SU-DHL-6 (cell line): ENCODE data around the gene EIF2B2.

Source experiments
- H2AFZ ChIP-seq: fragments of 200-600 bp; sonication (generic); 2 replicates; pipeline ENCODE4 v1.6.1; 2014; ENCODE audit warnings: low read depth, mild to moderate bottlenecking, moderate library complexity, mixed read lengths, antibody characterized with exemption, low read length; ENCODE audit not compliant: severe bottlenecking
- H3F3A ChIP-seq: fragments of 200-600 bp; shearing (Covaris generic); 2 replicates; pipeline ENCODE4 v1.6.0; 2016; ENCODE audit warnings: antibody characterized with exemption, mild to moderate bottlenecking; ENCODE audit not compliant: insufficient read depth
- H3K27ac ChIP-seq: fragments of 200-600 bp; sonication (generic); 2 replicates; pipeline ENCODE4 v1.5.1; 2016; ENCODE audit warnings: low read depth, mild to moderate bottlenecking, low read length, moderate library complexity, mixed read lengths
- H3K27me3 ChIP-seq: fragments of 200-600 bp; sonication (generic), shearing (Covaris generic); 2 replicates; pipeline ENCODE4 v1.6.0; 2014; ENCODE audit warnings: mild to moderate bottlenecking, low read length
- H3K36me3 ChIP-seq: fragments of 200-600 bp; sonication (generic); 2 replicates; pipeline ENCODE4 v1.6.1; 2014; ENCODE audit warnings: mild to moderate bottlenecking, low read length, mixed read lengths
- H3K4me2 ChIP-seq: fragments of 300-600, 200-600 bp; shearing (Covaris generic), sonication (generic); 2 replicates; pipeline ENCODE4 v1.6.0; 2014; ENCODE audit warnings: low read length, low read depth, mild to moderate bottlenecking; ENCODE audit not compliant: poor library complexity, severe bottlenecking
- H3K4me3 ChIP-seq: fragments of 200-600 bp; sonication (generic); 2 replicates; pipeline ENCODE4 v1.5.1; 2014; ENCODE audit warnings: antibody characterized with exemption, low read length, mild to moderate bottlenecking, mixed read lengths; ENCODE audit not compliant: insufficient read depth, poor library complexity, severe bottlenecking
- H3K79me2 ChIP-seq: fragments of 200-600 bp; sonication (generic); 2 replicates; pipeline ENCODE4 v1.6.1; 2014; ENCODE audit warnings: mild to moderate bottlenecking, low read length, moderate library complexity; ENCODE audit not compliant: insufficient read depth
- H3K9ac ChIP-seq: fragments of 200-600 bp; sonication (generic); 2 replicates; pipeline ENCODE4 v1.7.0; 2014; ENCODE audit warnings: mild to moderate bottlenecking, low read length
- H3K9me2 ChIP-seq: fragments of 200-600 bp; sonication (generic); replicated peaks from 2 replicates; pipeline ENCODE4 v1.6.1; 2014; ENCODE audit warnings: low read length; ENCODE audit not compliant: insufficient read depth
- H3K9me3 ChIP-seq: fragments of 200-600 bp; sonication (generic); 2 replicates; pipeline ENCODE4 v1.6.1; 2014; ENCODE audit warnings: low read length, mixed read lengths; ENCODE audit not compliant: insufficient read depth
- H4K20me1 ChIP-seq: fragments of 200-600 bp; sonication (generic); 2 replicates; pipeline ENCODE4 v1.6.1; 2014; ENCODE audit warnings: low read depth, mild to moderate bottlenecking, antibody characterized with exemption, low read length, moderate library complexity, mixed read lengths
- EZH2phosphoT487 ChIP-seq: fragments of 200-600 bp; sonication (generic), shearing (Covaris generic); conservative IDR thresholded peaks from 2 replicates; pipeline ENCODE4 v1.6.1; 2018; ENCODE audit warnings: mild to moderate bottlenecking, antibody characterized with exemption, low read length, moderate library complexity, mixed read lengths
- TF ChIP-seq, protein P1 (sequence below): fragments of 200-600 bp; sonication (generic); IDR thresholded peaks from one replicate; pipeline ENCODE4 v1.5.1; 2017; ENCODE audit warnings: antibody characterized with exemption, mild to moderate bottlenecking, low read length, moderate library complexity; ENCODE audit not compliant: insufficient read depth, poor library complexity, severe bottlenecking

Gene EIF2B2

GRCh38 chr14:75030147-75030546 is 27.4 kb downstream of the EIF2B2 start:
- TF ChIP-seq EZH2phosphoT487: no peak
- TF ChIP-seq, protein P1, sequence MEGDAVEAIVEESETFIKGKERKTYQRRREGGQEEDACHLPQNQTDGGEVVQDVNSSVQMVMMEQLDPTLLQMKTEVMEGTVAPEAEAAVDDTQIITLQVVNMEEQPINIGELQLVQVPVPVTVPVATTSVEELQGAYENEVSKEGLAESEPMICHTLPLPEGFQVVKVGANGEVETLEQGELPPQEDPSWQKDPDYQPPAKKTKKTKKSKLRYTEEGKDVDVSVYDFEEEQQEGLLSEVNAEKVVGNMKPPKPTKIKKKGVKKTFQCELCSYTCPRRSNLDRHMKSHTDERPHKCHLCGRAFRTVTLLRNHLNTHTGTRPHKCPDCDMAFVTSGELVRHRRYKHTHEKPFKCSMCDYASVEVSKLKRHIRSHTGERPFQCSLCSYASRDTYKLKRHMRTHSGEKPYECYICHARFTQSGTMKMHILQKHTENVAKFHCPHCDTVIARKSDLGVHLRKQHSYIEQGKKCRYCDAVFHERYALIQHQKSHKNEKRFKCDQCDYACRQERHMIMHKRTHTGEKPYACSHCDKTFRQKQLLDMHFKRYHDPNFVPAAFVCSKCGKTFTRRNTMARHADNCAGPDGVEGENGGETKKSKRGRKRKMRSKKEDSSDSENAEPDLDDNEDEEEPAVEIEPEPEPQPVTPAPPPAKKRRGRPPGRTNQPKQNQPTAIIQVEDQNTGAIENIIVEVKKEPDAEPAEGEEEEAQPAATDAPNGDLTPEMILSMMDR: no peak
- Histone ChIP-seq H3K27ac (no peak overlapping the region), H3K79me2 (no peaks in the 10 kb centered on the region), H3K4me3 (no peak overlapping the region), H3K27me3 (no peaks in the 10 kb centered on the region), H3K4me2 (no peak overlapping the region), H3K9me3 (no peaks in the 10 kb centered on the region), H3K9me2 (no peaks in the 10 kb centered on the region), H3F3A (no peaks in the 10 kb centered on the region), H3K9ac (no peak overlapping the region), H3K36me3 (peaks cover 11% of the 10 kb centered on the region; the same call in 1 of the 2 replicates), H4K20me1 (no peaks in the 10 kb centered on the region), H2AFZ (no peak overlapping the region)

- no peak overlapping the region for H3K4me2 ChIP-seq
- H3K79me2 ChIP-seq: no peaks in the 10 kb centered on the region
- H3K27ac ChIP-seq: no peak overlapping the region
- H3K4me3 ChIP-seq: no peak overlapping the region
- no peak overlapping the region for H2AFZ ChIP-seq
- no peaks in the 10 kb centered on the region for H3K9me3 ChIP-seq
- H3K9ac ChIP-seq: no peak overlapping the region
- H4K20me1 ChIP-seq: no peaks in the 10 kb centered on the region
- no peaks in the 10 kb centered on the region for H3K9me2 ChIP-seq
- peaks cover 4% of the 10 kb centered on the region; the same call in 1 of the 2 replicates for H3K36me3 ChIP-seq
- TF ChIP-seq, protein P1: no peak
- no peak for TF ChIP-seq EZH2phosphoT487
- no peaks in the 10 kb centered on the region for H3K27me3 ChIP-seq
- peaks cover 5% of the 10 kb centered on the region; the same call in 1 of the 2 replicates for H3F3A ChIP-seq
Observed at GRCh38 chr14:75032939-75033338, 30.2 kb downstream of the EIF2B2 start.

- Histone ChIP-seq H2AFZ (no peak overlapping the region), H3K27me3 (no peaks in the 10 kb centered on the region), H4K20me1 (no peaks in the 10 kb centered on the region), H3K4me2 (no peak overlapping the region), H3K27ac (no peak overlapping the region), H3K9me3 (no peaks in the 10 kb centered on the region), H3F3A (peaks cover 5% of the 10 kb centered on the region; the same call in 1 of the 2 replicates), H3K36me3 (no peaks in the 10 kb centered on the region; the same call in 1 of the 2 replicates), H3K9me2 (no peaks in the 10 kb centered on the region), H3K4me3 (no peak overlapping the region), H3K9ac (no peak overlapping the region), H3K79me2 (peaks cover 14% of the 10 kb centered on the region; the same call in 1 of the 2 replicates)
- no peak for TF ChIP-seq EZH2phosphoT487
- TF ChIP-seq, protein P1: no peak
Observed at GRCh38 chr14:75040507-75040906, 37.8 kb downstream of the EIF2B2 start.
